DMS79 treated with DMSO at 0.1 percent for 48 hours (cell line): Measurements from ENCODE around the gene MROH7.
A peak's percentile ranks its signal among the peaks of the same experiment; 100 is the strongest.

Experiments
- DNase-seq: peaks from one replicate; lab custom pipeline; 2025; lab: John Stamatoyannopoulos, UW

The MROH7 gene

DNA sequence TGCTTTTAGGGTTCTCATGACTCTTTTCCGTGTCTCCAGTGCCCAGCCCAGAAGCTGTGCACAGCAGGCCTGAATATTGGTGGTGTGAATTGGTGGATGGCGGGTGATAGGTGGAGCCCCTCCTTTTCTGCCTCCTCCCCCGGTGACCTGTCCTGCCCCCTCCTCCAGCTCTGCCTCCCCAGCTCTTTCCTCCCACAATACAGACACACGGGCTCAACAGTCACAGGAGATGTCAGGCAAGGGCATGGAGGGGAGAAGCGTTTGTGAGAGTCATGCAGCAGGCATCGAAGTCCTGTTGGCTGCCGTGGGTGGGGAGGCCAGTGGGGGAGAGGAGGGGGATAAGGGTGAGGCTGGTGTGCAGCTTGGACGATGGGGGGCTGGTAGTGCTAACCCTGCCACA lies 56.8 kb downstream of the MROH7 start:
- DNase-seq = no peak

DNA sequence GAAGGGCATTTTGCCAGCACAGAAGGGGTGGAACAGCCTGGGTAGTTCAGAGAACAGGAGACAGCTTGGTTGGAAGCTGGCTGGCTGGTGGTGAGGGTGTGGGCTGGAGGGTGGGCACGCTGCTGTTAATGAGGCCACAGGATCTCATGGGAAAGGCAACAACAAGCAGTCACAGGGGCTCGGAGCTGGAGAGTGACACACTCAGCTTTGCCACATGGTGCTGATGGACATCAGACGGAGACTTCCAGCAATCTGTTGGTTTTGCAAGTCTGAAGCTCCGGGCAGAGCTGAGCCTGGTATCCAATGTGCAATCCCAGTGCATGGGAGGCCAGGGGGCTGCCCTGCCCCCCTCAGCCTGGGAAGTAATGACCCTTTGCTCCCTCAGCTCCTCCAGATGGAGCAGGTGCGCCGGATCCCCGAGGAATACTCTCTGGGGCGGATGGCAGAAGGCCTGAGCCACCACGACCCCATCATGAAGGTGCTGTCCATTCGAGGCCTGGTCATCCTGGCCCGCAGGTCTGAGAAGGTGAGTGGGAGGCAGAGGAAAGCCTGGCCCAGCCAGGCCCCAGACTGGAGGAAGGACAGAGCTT lies 58.4 kb downstream of the MROH7 start:
- no peak for DNase-seq

DNA sequence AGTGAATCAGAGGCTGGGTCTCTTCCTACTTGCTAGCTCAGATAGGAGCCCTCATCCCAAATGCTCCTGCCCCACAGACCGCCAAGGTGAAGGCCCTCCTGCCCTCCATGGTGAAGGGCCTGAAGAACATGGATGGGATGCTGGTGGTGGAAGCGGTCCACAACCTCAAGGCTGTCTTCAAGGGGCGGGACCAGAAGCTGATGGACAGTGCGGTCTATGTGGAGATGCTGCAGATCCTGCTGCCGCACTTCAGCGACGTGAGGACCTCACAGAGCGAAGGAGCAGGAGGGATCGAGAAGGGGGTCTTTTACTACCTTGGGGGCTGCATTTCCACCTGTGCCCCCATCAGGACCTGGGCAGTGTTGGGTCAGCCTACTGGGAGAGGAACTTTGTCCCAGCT lies 59.5 kb downstream of the MROH7 start:
- DNase-seq = no peak

DNA sequence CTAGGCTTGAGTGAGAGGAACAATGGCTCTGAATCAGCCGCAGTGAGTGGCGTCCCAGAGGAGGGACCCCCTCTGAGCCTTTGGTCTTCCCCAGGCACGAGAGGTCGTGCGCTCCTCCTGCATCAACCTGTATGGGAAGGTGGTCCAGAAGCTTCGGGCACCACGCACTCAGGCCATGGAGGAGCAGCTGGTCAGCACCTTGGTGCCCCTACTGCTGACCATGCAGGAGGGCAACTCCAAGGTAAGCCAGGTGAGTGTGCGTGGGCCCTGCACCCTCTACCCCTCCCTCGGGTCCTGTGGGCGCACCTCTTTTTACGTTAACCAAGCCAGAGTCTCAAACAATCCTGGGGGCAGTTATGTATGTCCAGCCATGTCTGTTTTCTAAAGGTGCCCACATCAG lies 60.4 kb downstream of the MROH7 start:
- DNase-seq = no peak

DNA sequence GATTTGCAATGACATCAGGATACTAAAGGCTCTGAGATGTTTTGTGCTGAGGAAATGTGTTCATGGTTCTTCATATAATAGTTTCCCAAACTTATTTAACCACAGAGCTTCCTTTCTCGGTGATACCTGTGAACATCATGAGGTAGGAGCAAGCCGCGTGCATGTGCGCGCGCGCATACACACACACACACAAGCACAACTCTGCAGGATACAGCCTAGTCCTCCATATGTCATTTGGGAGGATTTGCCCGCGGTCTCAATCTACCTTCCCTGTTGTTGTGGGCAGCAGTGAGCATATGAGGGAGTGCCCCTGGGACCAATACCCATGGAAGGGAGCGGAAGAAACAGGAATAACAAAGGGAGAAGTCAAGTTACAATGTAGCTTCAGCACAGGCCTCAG lies 61.9 kb downstream of the MROH7 start:
- no peak for DNase-seq

DNA sequence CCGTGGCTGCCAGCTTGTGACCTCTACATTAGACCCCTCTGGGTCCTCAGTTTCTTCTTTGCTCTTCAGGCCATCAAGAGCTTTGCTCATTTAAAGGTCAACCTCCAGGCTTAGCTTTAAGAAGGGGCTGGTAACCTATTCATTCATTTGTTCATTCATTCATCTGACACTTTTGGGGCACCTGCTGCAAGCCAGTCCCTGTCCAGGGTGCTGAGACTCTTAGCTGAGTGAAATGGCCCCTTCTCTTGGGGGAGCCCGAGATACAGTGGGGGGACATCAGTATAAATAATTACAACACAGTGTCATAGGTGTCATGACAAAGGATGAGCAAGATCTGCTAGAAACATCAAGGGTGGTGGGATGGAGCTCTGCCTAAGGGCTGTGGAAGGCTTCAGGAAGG lies 63.6 kb downstream of the MROH7 start:
- DNase-seq = no peak

DNA sequence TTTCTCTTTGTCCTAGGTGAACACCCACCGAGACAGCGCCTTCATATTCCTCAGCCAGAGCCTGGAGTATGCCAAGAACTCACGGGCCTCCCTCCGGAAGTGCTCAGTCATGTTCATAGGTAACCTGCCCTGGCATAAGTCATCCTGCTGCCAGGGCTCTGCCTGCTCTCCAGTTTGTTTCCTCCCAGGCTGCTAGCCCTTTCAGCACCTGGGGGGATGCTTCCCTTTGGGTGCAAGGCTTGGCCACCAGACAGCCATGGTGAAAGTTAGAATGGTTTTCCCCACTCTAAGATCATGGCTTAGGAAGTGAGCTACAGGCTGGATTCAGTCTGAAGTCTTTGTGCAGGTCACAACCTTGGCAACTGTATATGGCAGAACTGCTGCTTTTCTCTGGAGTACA lies 64.8 kb downstream of the MROH7 start:
- DNase-seq = no peak

DNA sequence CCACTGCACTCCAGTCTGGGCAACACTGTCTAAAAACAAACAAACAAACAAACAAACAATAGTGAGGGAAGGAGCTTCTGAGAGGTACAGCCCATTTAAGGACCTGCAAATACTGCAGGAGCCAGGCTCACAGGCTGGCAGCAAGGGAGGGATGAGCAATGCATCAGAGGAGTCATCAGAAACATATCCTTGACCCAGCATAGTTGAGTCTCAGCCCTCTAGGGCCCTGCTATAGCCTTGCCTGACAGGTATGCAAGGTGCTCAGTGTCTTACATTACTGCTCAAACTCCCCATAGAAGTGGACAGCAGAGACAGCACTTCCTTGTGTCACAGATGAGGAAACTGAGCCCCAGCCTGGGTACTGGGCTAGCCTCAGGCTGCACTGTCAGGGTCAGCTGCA lies 66.8 kb downstream of the MROH7 start:
- DNase-seq = no peak

DNA sequence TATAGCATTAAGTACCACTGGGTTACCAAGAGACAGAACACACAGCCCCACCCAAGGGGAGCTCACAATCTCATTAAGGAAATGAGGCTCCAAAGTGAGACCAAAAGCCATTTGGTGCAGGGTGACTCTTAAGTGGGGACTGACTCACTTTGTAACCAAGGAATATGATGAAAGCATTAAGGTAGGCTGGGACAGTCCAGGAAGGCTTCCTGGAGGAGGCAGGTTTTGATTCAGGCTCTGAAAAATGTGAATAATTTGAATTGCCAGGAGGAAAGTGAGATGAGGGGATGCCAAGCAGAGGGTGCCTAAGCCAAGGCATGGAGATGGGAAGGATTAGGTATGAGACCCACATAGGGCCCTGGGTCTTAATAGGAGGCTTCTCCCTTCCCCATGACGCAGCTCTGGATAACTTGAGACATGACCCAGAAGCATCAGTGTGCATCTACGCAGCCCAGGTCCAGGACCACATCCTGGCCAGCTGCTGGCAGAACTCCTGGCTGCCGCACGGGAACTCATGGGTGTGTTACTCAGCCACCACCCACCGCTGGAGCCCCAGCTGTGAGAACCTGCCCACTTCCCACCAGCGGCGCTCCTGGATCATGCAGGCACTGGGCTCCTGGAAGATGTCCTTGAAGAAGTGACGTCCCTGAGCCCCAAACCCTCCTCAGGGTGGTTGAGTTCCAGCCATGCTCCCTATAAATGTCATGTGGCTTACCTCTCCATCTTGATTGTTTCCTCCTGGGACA lies 68.1 kb downstream of the MROH7 start:
- no peak for DNase-seq

DNA sequence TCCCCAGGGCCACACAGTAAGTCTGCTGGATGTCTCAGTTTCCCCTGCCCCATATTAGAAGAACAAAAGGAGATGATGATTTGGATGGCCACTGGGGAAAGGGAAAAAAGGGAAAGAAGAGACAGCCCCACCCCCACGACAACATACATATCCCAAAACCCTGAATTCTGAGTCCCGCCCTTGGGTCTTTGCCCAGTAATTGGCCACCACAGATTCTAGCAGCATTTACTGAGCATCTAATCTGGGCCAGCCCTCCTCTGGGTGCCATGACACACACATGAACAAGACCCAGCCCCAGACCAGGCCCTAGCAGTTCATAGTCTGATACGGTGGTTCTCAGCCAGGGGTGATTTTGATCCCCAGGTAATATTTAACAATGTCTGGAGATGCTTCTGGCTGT lies 68.8 kb downstream of the MROH7 start:
- DNase-seq = no peak

DNA sequence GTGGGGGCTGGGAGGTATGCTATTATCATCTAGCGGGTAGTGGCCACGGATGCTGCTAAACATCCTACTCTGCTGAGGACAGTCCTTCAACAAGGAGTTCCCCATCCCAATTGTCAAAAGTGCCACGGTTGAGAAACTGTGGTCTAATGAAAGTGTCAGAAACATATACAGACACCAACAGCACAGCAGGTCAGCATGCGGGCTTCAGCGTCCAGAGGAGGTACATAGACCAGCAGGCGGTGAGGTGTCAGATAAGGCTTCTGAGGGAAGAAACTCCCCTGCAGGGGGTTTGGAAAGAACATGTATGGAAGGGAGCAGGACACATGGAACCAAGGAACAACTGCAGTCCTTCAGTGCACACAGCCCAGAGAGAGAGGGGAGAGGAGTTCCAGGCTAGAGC lies 69.3 kb downstream of the MROH7 start:
- DNase-seq = no peak

DNA sequence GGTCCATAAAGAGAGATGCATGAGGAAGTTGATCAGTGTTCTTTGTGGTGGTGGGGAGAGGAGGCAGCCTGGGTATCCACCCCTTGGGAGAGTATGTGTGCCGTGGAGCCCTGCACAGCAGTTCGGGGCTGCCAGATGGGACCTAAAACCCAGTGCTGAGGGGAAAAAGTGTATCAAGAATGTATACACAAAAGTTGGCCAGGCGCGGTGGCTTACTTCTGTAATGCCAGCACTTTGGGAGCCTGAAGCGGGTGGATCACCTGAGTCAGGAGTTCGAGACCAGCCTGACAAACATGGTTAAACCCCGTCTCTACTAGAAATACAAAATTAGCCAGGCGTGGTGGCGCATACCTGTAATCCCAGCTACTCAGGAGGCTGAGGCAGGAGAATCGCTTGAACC lies 70.0 kb downstream of the MROH7 start:
- DNase-seq = no peak

DNA sequence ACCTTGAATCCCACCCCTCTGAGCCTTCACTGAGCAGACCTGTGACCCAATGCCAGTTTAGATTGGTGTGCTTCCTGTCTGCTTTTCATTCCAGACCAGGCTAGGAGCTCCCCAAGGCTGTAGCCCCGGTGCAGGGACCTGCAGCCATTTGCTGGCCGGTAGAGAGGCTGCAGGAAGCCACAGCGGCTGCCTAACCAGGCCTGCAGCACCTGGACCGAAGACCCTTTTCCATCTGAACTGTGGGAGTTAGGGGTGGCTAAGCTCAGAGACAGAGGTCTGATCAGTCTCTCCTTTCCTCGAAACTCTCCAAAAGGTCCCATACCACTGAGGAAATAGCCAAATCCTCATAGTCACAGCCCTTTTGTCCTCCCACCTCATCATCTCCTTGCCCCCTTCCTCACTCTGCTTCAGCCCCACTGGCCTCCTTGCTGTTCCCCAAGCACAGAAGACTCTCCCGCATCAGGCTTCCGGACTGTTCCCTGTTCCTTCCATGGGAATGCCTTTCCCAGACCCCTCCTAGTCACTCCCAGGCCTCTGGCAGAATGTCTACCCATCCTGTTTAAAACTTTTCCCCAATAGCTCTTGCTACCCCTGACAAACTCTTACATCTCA lies 73.4 kb downstream of the MROH7 start:
- no peak for DNase-seq

DNA sequence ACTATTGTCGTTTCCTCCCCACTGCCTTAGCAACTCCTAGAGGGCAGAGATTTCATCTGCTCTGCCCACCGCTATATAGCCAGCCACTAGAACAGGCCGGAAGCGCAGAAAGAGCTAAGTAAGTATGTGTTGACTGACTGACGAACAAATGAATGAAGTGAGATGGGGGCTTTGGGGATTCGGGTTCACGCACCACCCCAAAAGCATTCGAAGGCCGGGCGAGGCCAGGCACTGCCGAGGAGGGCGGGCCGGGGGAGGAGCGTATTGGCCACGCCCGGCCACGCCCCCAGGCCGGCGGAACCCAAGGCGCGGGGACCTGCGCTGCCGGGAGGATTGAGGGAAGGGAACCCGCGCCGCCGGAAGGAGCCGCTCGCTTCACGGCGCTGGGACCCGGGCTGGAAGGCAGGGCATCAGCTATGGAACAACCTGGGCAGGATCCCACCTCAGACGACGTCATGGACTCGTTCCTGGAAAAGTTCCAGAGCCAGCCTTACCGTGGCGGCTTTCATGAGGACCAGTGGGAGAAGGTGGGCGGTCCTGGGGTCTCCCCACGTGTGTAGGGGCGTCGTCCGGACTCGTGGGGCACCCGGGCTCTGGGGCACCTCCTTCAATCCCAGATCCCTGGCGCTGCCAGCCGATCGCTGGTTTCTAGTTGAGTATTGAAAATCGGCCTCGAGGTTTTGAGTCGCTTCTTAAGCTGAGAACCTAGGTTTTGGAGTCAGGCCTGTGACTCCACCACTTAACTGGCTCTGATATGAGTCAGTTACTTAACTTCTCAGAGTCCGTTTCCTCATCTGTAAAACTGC lies 74.1 kb downstream of the MROH7 start, which contains the start of gene TTC4:
Gene TTC4, plus strand, starts transcription at position 369 of the 806 bp plus-strand sequence. Its CDS starts 48 bp downstream, at position 417.
- peak; percentile 73 for DNase-seq

DNA sequence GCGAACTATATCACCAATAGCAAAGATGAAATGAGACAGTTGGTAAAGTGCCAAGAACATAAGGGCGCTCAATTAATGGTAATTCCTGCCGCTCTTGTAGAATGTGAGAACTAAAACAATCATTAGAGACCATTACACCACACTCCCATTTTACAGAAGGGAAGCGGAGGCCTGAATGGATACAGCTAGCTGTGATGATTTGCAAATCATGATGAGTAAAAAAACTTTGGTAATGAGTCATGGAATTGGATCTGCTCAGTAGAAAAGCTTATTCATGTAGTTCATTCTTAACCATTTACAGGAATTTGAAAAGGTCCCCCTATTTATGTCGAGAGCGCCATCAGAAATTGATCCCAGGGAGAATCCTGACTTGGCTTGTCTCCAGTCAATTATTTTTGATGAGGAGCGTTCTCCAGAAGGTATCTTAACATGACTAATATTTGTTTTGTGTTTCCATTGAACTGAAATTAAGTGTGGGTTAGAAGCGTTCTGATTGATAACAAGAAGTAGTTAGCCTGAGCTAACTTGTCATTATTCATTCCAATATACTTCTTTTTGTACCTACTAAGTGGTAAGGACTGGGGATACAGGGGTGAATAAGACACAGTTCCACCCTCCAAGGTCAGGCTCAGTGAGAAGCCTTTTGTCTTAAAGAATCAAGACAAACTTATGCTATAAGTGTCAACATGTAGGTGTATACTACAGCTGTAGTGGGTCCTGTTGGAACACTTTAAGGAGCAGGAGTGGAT lies 74.9 kb downstream of the MROH7 start:
- DNase-seq = no peak

DNA sequence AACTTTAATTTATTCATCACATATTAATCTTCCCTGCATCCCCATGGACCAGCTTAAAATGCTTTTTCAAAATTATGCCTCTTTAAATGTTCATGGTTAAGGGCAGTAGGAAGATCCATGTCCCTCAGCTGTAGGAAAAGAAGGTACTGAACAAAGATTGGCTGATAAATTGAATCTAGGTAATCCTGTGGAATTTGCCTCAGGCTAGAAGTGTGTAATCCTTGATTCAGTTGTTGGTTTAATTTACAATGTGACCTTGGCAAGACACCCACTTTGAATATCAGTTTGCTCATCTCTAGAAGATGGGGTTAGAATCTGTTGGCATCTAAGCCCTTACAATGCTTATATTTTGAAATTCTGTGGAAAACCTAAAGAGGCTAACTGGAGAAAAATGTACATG lies 80.1 kb downstream of the MROH7 start:
- no peak for DNase-seq

DNA sequence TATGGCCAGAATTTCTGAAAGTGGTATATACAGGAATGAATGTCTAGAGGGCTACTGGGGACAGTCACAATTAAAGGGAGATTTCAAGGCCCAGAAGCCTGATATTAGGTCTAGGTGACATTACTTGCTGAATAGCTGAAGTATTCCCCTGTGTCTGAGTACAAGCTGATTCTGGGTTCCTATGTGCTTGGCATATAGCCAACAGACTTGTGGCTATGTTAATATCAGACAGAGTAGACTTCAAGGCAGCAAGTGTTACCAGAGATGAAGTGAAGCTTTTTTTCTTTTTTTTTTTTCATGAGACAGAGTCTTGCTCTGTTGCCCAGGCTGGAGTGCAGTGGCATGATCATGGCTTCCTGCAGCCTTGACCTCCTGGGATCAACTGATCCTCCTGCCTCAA lies 82.4 kb downstream of the MROH7 start:
- DNase-seq = no peak

DNA sequence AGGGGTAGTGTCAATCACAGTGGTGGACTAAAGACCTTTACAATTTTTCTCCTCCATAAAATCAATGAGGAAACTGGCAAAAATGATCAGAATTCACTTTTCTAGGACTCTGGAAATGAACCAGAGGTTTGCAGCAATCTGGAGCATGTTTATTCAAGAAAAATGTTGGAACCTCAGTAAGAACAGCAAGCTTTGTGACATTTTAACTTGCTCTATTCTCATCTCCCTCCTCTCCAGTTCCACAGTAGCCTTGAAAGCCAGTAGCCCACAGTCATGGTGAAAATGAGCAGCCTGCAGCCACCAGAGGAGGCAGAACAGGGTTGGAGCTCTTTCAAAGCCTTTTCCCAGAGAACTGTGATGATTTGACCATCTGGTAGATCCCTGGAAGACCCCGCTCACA lies 83.2 kb downstream of the MROH7 start:
- no peak for DNase-seq

DNA sequence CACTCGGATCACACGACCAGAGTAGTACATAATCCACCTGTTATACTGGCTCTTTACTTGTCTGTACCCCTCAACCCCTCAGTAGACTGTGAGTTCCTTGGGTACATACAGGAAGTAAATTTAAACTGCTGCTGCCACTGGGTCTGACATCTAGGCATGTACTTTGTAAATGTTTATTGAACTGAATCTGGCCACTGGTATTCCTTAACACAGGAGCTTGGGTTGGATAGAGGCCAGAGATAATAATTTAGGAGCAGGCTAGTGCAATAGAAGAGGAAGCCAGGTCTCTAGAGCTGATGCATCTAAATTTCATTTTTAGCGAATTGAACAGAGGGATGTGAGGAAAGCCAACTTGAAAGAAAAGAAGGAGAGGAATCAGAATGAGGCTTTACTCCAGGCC lies 86.4 kb downstream of the MROH7 start:
- DNase-seq = no peak

DNA sequence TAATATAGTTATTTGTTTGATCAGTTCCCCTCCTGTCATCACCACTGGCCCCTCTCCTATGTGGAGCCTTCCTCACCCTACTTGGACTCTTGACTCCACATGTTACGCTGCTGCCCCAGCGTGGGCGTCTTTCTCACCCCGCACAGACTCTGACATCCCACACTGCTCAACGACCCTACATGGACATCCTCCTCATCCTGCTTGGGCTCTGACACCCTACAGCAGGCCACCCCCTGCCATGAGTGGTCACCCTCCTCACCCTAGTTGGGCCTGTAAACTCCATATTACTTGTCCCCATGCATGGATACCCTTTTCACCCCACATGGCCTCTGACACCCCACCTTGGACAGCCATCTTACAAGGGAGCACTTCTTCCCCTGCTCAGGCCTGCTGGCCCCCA lies 95.1 kb downstream of the MROH7 start:
- DNase-seq = no peak

DNA sequence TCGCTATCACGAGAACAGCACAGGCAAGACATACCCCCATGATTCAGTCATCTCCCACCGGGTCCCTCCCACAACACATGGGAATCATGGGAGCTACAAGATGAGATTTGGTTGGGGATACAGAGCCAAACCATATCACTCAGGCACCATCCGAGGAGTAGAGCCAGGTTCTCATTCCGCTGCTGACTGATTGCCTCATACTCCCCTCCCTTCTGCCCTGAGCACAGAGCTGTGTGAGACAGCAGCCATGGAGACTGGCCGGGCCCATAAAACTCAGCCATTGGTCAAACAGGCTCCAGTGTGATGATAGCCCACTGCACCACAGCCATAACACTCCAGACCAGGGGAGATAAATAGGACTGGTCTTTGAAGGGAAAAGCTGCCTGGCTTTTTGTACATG lies 96.7 kb downstream of the MROH7 start:
- DNase-seq = no peak

DNA sequence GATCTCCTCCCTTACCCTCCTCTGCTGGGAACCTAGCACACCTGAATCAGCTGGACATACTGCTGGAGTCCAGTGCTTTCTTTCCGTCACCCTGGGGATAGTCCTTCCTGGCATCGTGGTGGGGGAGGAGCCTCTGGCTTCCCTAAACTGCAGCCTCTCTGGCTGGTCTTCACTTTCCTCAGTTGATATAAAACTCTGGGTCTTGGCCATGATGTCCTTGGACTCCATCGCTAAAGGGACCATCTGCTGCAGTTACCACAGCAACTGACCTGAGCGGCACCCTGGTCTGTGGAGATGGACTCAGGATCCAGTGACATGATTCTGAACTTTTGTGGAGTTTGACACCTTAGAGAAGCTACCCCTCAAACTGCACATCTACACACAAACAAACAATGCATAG lies 99.9 kb downstream of the MROH7 start:
- no peak for DNase-seq
